GM20000 (cell line): ENCODE data around the gene RARRES1.

Experiments
- DNase-seq: peaks from one replicate; pipeline ENCODE4 v3.0.0; 2012; ENCODE audit warnings: low spot score
- TF ChIP-seq, protein P1 (sequence below): IDR thresholded peaks from 2 replicates; pipeline ENCODE4 v1.5.1; 2012; ENCODE audit warnings: mild to moderate bottlenecking, control low read depth; ENCODE audit errors: extremely low read depth, missing control alignments

Gene RARRES1

DNA sequence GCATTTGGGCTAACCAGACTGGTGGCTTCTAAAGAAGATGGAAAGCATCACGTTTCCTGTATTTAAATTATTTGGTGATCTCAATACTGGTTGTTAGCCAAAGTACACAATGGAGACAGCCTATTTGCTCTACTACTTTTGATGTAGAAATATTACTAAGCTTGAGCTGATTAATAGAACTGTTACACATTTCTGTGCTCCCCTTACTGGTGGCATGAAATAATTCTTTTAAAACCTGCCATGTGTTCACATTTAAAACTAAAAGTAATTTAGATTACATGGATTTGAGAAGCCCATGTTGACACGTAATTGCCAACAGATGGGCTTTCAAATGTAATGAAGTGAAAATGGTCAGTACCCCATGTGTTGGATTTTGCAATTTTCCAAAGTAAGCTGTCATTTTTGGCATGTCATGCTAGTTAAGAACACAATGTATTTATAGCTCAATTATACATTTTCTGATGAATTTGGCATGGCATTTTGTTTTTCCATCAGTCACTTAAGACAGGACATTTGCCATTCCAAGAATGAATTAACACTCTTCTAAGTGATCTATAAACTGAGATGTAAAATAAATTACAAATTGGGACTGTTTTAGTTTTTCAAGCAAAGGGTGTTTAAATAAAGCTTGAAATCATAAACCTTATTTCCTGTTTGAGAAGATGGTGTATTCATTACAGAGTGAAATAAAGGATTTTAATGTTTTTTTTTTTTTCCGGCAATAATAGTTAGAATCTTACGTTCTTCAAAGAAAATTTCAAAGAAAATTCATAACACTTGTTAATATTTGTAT lies 10.8 kb upstream of the RARRES1 start:
- DNase-seq: no peak
- TF ChIP-seq, protein P1, sequence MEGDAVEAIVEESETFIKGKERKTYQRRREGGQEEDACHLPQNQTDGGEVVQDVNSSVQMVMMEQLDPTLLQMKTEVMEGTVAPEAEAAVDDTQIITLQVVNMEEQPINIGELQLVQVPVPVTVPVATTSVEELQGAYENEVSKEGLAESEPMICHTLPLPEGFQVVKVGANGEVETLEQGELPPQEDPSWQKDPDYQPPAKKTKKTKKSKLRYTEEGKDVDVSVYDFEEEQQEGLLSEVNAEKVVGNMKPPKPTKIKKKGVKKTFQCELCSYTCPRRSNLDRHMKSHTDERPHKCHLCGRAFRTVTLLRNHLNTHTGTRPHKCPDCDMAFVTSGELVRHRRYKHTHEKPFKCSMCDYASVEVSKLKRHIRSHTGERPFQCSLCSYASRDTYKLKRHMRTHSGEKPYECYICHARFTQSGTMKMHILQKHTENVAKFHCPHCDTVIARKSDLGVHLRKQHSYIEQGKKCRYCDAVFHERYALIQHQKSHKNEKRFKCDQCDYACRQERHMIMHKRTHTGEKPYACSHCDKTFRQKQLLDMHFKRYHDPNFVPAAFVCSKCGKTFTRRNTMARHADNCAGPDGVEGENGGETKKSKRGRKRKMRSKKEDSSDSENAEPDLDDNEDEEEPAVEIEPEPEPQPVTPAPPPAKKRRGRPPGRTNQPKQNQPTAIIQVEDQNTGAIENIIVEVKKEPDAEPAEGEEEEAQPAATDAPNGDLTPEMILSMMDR: no peak

DNA sequence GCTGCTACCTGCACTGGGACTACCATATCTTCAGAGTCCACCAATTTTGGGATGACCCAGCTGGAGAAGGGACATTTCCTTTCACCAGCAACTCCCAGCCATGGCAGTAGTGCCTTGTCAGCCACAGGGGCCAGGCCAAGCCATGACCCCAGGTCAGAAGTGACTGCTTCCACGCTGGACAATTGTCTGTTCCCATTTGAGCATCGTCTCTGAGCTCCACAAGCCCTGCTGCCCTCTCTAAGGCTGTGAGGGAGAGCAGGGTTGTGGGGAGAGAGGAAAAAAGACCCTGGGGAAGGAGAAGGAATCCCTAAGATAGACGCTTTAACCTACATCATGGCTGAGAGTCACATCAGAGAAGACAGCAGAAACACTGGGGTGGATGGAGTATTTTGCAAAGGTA lies 7.4 kb upstream of the RARRES1 start:
- TF ChIP-seq, protein P1: no peak
- DNase-seq: no peak

DNA sequence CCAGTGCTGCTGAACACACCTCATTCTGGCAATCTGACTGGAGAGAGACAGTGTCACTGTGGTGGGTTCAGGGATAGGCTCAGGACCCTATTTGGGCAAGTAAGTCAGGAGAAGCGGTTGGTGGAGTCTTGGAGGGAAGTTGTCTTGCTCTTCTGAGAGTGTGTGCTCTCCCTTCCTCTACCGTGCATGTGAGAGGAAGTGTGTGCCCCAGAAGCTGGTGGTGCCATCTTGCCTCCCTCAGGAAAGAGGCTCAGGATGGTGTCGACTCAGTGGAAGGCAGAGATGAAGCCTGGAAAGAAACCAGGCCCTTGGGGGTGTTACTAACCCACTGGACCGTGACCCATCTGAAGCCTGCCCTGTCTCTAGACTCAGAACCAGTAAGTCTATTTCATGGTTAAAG lies 6.8 kb upstream of the RARRES1 start:
- no peak for DNase-seq
- TF ChIP-seq, protein P1: no peak

DNA sequence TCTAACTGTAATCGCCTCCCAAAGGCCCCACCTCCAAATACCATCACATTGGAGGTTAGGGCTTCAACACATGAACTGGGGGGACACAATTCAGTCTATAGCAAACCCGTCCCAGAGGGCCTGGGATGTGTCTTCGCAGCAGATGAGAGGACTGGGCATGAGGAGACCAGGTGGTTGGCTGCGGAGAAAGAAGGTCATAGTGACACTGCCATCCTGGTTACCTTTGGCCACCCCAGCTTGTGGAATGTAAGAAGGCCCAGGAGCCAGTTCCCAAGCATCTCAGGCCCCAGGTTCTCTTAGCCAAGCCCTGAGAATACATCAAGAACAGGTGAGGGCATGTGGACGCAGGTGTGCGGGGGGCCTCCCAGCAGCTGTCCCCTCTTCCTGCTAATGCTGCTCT lies 6.4 kb upstream of the RARRES1 start:
- no peak for DNase-seq
- TF ChIP-seq, protein P1: no peak

DNA sequence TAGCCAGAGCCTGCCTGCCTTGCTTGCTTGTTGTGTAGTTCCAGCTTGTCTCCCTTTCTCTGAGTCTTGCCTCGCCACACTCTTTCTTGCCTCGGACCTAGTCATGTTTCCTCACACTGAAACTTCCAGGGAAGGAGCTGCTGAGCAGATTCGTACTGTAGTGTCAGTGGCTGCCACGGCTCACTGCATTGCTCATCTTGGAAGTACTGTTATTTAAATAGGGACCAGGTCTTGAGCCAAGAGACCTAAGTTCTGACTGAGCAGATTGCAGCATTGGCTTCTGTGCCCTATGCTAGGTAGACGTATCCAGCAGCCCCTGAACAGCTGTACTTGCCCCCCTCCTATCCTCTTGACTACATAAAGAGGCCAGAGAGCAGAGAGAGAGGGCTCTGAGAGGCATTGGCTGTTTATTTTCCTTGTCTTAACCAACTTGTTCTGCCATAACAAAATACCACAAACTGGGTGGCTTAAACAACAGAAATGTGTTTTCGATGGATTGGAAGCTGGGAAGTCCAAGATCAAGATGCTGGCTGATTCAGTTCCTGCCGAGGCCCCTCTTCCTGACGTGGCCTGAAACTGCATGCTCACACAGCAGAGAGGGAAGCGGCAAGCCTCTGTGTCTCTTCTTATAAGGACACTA lies 5.8 kb upstream of the RARRES1 start:
- DNase-seq: no peak
- TF ChIP-seq, protein P1: no peak

DNA sequence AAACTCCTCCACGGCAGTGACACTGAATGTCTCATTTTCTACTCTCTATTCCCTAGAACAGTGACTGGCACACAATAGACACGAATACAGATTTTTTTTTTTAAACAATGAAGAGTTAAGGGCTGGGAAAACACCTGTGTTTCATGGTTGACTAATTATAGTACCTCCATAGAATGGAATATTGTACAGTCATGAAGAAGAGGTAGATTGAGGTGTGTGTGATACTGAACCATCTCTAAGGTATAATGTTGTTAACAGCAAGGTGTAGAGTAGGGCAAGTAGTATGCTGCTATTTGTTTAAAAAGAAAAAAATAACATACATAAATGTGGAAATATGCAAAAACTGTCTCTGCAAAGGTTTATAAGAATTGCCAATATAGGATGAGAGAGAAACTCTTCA lies 5.2 kb upstream of the RARRES1 start:
- TF ChIP-seq, protein P1: no peak
- no peak for DNase-seq

DNA sequence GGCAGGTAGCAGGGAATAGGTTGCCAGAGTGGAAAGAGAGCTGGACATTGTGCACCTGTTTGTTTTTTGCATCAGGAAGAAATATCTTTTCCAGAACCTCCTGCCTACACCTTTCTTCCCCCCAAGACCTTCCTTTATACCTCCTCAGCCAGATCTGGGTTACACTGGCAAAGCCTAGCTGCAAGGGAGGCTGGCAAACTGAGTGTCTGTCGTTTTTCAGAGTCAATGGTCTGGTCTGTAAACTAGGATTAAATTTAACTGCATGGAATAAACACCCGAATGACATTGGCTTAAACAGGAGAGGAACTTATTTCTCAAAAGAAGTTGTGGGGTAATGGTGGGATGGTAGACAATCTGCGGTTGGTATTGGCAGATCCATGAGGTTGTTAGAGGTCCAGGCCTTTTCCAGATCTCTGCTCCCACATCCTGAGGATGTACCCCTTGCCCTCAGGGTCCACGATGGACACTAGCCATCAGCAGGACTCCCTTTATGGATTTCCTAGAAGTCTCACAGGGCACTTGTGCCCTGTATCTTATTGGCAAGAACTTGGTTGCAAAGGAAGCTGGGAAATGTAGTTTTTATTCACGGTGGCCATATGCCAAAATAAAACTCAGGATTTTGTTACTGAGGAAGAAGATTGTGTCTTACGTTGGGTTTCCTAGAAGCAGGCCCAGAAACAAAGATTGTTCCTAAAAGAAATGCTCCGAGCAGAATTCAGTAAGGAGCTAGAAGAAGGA lies 3.2 kb upstream of the RARRES1 start:
- DNase-seq: no peak
- TF ChIP-seq, protein P1: no peak
